Skin epidermis (tissue), 12 donors: ENCODE results near the gene BTBD9.
"Not testable (repeated sequence)": the region's sequence is repeated elsewhere in the genome, so short reads cannot be mapped to it uniquely, and the experiment has no call there.

Experiments used
- H3K27ac ChIP-seq, 21 experiments: fragments of 200-600 bp; sonication (generic) in 11 of 21; one replicate each; pipeline ENCODE4 v1.5.0; 2020; ENCODE audit warnings: mild to moderate bottlenecking in 3 of 21, inconsistent platforms in 2 of 21, moderate library complexity in 2 of 21
- H3K4me3 ChIP-seq, 7 experiments: fragments of 200-600 bp; sonication (generic) in 2 of 7; one replicate each; pipeline ENCODE4 v1.5.0; 2020; ENCODE audit warnings: inconsistent platforms in 2 of 7, mild to moderate bottlenecking in 2 of 7, moderate library complexity in 1 of 7

Gene BTBD9

GRCh38 chr6:38453861-38454260 is 185.9 kb downstream of the BTBD9 start:
- Histone ChIP-seq H3K27ac (no peak overlapping the region), H3K4me3 (no peak overlapping the region)

- no peak overlapping the region for H3K4me3 ChIP-seq
- H3K27ac ChIP-seq: no peak overlapping the region
Observed at GRCh38 chr6:38452816-38453660, 186.7 kb downstream of the BTBD9 start.

DNA sequence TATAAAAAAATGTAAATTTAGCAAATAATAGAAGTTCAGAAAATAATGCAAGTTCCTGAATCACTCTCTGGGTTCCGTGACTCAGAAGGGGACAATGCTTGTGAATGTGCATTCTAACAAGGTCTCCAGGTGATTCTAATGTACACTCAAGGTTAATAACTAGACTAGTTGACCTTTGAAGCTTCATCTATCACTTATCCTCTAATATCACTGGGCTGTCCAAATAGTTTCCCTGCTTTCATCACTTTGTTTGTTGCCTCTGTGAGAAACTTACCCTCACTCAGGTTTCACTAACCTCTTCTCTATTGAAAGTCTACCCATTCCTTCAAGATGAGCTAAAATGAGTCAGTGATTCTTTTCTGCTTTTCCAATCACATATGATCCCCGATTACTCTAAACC is 189.0 kb downstream of the BTBD9 start:
- Histone ChIP-seq H3K4me3 (no peak overlapping the region), H3K27ac (no peak overlapping the region)

- H3K4me3 ChIP-seq: no peak overlapping the region
Observed at GRCh38 chr6:38445925-38446324, 193.8 kb downstream of the BTBD9 start.

GRCh38 chr6:38445336-38445735 is 194.4 kb downstream of the BTBD9 start:
- Histone ChIP-seq H3K27ac (no peak overlapping the region), H3K4me3 (no peak overlapping the region)

More at GRCh38 chr6:38445925-38446324, 193.8 kb downstream of the BTBD9 start:
- H3K27ac ChIP-seq: no peak overlapping the region

- H3K27ac ChIP-seq: no peak overlapping the region
- no peak overlapping the region for H3K4me3 ChIP-seq
Observed at GRCh38 chr6:38443352-38444144, 196.2 kb downstream of the BTBD9 start.

DNA sequence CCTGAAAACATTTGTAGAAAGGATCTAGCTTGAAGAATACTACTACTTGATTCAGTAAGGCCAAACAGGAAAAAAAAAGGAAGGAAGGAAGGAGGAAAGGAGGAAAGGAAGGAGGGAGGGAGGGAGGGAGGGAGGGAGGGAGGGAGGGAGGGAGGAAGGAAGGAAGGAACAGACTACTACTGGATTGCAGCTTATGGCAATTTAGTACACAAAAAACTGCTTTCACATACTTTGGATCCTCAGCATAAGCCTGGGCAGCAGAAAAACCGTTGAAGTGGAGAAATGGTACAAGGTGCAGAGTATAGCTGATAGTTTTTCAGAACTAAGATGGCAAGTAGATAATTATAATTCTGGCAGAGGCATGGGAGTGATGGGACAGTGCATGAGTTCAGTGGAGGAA is 201.6 kb downstream of the BTBD9 start:
- H3K27ac ChIP-seq: no peak overlapping the region

GRCh38 chr6:38436726-38437465 is 202.8 kb downstream of the BTBD9 start:
- Histone ChIP-seq H3K27ac (no peak overlapping the region), H3K4me3 (no peak overlapping the region)

More for the DNA sequence above, 201.6 kb downstream of the BTBD9 start:
- no peak overlapping the region for H3K4me3 ChIP-seq

GRCh38 chr6:38435330-38435729 is 204.4 kb downstream of the BTBD9 start:
- Histone ChIP-seq H3K4me3 (no peak overlapping the region), H3K27ac (no peak overlapping the region)

DNA sequence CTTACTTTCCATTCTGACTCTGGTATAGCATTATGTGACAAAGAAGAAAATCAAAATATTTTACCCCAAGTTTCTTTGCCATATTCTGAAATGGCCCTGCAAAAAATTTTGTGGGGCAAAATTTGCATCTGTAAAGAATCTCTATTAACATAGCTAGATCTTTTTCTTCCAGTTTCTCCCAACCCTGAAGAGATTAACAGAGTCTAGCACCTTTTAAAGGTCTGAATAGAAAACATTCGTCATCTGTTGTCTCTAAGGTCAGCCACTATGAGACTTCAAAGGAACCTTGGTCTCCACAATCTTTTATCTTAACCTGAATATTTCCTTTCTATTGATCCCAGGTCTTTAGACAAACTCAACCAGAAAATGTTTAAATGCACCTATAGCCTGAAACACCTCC is 205.7 kb downstream of the BTBD9 start:
- Histone ChIP-seq H3K4me3 (no peak overlapping the region), H3K27ac (no peak overlapping the region)

DNA sequence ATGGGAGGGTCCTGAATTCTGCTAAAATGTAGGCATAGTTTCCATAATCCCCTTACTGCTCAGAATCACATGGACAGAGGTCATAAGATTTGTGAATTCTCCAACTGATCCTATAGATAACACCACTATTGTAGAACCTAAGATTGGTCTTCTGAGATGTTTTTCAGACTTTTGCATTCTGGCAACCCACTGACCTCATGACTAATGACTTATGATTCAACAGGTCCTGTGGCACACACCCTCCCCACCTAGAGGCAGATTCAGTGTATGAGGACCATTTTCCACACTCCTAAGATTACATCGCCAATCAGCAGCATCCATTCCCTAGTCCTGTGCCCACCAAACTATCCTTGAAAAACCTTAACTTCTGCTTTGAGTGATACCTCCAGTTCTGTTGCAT is 207.2 kb downstream of the BTBD9 start:
- Histone ChIP-seq H3K27ac (no peak overlapping the region), H3K4me3 (no peak overlapping the region)

DNA sequence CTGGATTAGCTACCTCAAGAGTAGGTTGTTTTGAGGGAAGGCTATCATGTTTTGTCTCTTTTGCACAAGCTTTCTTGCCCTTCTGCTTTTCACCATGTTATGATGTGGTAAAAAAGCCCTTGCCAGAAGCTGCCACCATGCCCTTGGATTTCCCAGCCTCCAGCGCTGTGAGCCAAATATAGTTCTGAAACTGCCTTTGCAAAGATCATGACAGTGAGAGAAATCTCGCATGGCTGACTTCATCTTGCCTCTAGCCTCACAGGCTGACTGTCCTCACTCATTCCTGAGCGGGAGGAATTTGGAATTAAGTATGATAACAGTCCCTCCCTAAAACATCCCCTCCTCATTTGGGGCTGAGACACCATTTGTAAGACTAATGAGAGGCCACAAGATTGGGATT is 207.7 kb downstream of the BTBD9 start:
- H3K27ac ChIP-seq: no peak overlapping the region
- H3K4me3 ChIP-seq: no peak overlapping the region

- no peak overlapping the region for H3K27ac ChIP-seq
- no peak overlapping the region for H3K4me3 ChIP-seq
Observed at GRCh38 chr6:38429546-38429945, 210.2 kb downstream of the BTBD9 start.

DNA sequence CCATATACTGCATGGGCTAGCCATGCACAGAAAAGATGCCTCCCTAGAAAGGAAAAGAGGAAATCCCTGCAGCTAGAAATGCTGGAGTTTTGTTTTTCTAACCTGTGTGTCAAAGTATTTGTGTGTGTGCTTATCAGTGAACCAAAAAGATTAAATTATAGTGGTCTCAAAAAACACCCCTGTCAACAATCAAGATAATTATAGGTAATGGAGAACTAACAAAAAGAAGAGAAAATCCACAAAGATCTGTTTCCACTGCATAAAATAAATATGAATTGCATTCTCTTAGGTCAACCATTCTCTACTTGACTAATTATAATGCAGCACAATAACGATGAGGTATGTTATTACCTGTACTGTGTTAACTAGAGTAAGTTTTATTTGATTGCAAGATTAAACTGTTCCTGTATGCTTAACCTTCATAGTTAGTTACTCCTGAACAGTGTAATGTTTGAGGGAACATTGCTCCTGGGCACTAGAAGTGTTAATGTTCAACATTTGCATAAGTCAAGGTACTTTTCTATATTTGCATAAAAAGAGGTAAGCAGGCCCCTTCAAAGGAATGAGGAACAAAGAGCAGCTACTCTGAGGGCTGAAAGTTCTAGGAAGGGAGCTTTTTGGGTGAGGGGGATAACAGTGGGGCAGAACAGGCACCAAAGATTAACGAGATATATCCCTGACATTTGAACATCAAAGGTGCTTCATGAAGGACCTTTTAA is 212.1 kb downstream of the BTBD9 start:
- H3K27ac ChIP-seq: no peak overlapping the region

GRCh38 chr6:38425788-38426488 is 213.8 kb downstream of the BTBD9 start:
- H3K4me3 ChIP-seq, H3K27ac ChIP-seq: not testable (repeated sequence)

More for the DNA sequence above, 212.1 kb downstream of the BTBD9 start:
- no peak overlapping the region for H3K4me3 ChIP-seq

- Histone ChIP-seq H3K4me3 (no peak overlapping the region), H3K27ac (no peak overlapping the region)
Observed at GRCh38 chr6:38423746-38424145, 216.0 kb downstream of the BTBD9 start.

DNA sequence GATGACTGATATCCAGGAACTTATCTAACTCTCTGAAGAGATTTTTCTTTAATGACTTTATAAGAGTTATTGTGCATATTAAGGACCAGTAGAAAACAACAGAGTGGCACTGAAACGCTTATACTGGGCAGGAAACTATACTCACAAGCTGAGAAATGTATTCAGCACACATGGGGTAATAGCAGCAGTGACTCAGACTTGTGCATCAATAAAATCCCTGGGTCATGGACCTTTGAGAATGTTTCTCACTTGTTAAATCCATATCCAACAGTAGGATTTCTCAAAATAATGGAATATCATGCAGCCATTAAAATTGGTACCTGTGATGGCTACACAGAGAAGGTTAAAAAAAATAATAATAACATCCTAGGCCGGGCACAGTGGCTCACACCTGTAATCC is 219.5 kb downstream of the BTBD9 start:
- Histone ChIP-seq H3K4me3 (no peak overlapping the region), H3K27ac (no peak overlapping the region)

DNA sequence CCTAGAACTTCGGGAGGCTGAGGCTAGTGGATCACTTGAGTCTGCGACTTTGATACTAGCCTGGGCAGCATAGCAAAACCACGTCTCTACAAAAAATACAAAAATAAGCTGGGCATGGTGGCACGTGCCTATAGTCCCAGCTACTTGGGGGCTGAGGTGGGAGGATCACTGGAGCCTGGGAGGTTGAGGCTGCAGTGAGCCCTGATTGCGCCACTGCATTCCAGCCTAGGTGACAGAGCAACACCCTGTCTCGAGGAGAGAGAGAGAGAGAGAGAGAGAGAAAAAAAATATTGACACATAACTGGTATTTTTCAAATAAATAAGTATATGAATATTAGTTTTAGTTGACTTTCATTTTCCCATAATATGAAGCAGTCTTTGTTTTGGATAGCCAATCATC is 222.2 kb downstream of the BTBD9 start:
- H3K27ac ChIP-seq: no peak overlapping the region
- no peak overlapping the region for H3K4me3 ChIP-seq
